Epithelial cell of proximal tubule (primary cell): ENCODE data around the gene GRK3. TPM values are rescaled to one million over a fixed set of nuclear protein-coding genes. Genes with fewer than 3 reads are reported as not detected.
"Not testable (repeated sequence)": the region's sequence is repeated elsewhere in the genome, so short reads cannot be mapped to it uniquely, and the experiment has no call there.

Experiments
- DNase-seq: peaks from one replicate; pipeline ENCODE4 v3.0.0-alpha.2; 2011; ENCODE audit warnings: low read depth
- H3K4me3 ChIP-seq: 2 replicates; pipeline ENCODE4 v1.5.1; 2011; ENCODE audit warnings: low read depth, mild to moderate bottlenecking, low read length
- total RNA-seq: library from RNA; depleted of rRNA; stranded (reverse); fragments of >200 nt; gene quantifications from 2 replicates; pipeline ENCODE4 v1.2.3, GENCODE V29; 2015
- TF ChIP-seq, protein P1 (sequence below): conservative IDR thresholded peaks from 2 replicates; pipeline ENCODE4 v1.5.1; 2012; ENCODE audit warnings: low read depth, mild to moderate bottlenecking, low read length

GRK3 gene
- total RNA-seq, 1 donor from 2014 or later, result 2.0 TPM

DNA sequence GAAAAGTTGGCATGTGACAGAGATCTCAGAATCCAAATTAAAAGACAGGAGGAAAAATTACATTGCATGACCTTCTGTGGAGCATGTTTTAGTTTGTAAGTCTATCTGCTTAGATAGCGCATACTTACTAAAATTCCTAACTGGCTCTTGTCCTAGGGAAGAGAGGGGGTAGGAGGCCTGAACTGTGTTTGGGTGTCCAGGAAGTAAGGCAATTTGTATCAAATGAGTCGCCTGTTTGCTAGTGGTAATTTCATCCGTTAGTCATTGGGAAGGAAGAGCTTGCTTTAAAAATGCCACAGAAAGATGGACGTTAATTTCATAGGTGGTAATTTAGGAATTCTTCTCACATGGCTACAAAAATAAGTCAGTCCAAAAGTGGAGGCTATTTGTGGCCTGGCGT, 18.5 kb downstream of the GRK3 start:
- TF ChIP-seq, protein P1, sequence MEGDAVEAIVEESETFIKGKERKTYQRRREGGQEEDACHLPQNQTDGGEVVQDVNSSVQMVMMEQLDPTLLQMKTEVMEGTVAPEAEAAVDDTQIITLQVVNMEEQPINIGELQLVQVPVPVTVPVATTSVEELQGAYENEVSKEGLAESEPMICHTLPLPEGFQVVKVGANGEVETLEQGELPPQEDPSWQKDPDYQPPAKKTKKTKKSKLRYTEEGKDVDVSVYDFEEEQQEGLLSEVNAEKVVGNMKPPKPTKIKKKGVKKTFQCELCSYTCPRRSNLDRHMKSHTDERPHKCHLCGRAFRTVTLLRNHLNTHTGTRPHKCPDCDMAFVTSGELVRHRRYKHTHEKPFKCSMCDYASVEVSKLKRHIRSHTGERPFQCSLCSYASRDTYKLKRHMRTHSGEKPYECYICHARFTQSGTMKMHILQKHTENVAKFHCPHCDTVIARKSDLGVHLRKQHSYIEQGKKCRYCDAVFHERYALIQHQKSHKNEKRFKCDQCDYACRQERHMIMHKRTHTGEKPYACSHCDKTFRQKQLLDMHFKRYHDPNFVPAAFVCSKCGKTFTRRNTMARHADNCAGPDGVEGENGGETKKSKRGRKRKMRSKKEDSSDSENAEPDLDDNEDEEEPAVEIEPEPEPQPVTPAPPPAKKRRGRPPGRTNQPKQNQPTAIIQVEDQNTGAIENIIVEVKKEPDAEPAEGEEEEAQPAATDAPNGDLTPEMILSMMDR, result no peak
- no peak overlapping the region for H3K4me3 ChIP-seq
- no peak for DNase-seq

DNA sequence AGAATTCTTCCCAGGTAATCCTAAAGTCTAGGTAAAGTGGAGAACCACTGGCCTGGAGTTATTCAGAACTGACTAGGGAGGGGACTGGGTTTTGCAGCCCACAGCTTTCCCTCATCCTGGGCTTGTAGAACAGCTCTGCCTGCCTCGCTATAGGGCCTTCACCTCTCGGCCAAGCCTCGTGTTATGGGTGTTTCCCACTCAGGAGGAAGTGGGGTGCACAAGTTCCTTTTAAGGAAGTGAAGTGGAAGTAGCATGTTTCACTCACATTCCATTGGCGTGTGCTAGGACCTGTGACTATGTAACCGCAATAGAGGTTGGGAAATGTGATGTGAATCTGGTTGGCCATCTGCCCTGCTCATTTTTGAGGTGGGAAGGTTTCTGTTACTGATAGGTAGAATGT, 20.5 kb downstream of the GRK3 start:
- DNase-seq, H3K4me3 ChIP-seq: not testable (repeated sequence)

DNA sequence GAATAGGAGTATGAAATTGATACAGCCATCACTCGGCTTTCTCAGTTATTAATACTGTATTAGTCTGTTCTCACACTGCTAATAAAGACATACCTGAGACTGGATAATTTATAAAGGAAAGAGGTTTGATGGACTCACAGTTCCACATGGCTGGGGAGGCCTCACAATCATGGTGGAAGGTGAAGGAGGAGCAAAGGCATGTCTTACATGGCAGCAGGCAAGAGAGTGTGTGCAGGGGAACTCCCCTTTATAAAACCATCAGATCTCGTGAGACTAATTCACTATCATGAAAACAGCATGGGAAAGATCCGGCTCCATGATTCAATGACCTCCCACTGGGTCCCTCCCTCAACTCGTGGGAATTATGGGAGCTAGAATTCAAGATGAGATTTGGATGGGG, 25.2 kb downstream of the GRK3 start:
- not testable (repeated sequence) for DNase-seq

DNA sequence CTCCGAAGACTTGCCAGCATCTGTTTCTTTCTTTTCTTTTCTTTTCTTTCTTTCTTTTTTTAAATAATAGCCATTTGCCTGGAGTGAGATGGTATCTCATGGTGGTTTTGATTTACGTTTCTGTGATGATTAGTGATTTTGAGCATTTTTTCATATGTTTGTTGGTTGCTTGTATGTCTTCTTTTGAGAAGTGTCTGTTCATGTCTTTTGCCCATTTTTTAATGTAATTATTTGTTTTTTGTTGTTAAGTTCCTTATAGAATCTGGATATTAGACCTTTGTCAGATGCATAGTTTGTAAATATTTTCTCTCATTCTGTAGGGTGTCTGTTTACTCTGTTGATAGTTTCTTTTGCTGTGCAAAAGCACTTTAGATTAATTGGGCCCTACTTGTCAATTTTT, 28.8 kb downstream of the GRK3 start:
- H3K4me3 ChIP-seq, DNase-seq: not testable (repeated sequence)

More for the DNA sequence above, 25.2 kb downstream of the GRK3 start:
- not testable (repeated sequence) for H3K4me3 ChIP-seq

DNA sequence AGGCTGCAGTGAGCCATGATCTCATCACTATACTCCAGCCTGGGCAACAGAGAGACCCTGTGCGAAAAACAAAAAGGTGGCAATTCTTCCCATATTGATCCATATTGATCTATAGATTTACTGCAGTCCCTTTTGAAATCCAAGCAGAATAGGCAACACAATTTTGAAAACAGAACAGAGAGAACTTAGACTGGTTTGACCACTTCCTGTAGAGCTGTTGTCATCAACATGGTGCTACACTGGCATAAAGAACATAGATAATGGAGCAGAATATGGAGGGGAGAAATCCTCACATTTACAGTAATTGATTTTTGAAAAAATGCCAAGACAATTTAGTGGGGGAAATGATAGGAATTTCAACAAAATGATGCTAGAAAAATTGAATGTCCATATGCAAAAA, 34.1 kb downstream of the GRK3 start:
- H3K4me3 ChIP-seq, result no peak overlapping the region
- DNase-seq, result no peak
- TF ChIP-seq, protein P1, result no peak

DNA sequence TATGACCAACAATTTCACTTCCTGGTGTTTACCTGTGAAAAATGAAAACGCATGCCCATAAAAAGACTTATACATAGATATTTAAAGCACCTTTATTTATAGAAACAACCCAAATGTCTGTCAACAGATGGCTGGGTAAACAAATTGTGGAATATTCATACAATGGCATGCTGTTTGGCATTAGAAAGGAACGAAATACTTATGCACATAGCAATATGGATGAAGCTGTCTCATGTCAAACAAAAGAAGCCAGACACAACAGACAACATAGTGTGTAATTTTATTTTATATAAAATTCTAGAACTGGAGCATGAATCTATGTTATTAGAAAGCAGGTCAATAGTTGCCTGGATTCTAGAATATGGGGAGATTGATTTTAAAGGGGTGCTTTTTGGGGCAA, 38.0 kb downstream of the GRK3 start:
- TF ChIP-seq, protein P1, result no peak
- no peak overlapping the region for H3K4me3 ChIP-seq
- no peak for DNase-seq

DNA sequence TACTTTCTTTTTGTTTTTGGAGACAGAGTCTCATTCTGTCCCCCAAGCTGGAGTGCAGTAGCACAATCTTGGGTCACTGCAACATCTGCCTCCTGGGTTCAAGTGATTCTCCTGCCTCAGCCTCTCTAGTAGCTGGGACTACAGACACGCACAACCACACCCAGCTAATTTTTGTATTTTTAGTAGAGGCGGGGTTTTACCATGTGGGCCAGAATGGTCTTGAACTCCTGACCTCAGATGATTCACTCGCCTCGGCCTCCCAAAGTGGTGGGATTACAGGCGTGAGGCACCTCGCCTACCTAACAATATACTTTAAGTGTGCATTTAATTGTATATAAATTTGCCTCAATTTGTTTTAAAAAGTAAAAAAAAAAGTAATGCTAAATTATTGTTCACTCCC, 38.4 kb downstream of the GRK3 start:
- DNase-seq, result no peak
- TF ChIP-seq, protein P1, result no peak
- no peak overlapping the region for H3K4me3 ChIP-seq

DNA sequence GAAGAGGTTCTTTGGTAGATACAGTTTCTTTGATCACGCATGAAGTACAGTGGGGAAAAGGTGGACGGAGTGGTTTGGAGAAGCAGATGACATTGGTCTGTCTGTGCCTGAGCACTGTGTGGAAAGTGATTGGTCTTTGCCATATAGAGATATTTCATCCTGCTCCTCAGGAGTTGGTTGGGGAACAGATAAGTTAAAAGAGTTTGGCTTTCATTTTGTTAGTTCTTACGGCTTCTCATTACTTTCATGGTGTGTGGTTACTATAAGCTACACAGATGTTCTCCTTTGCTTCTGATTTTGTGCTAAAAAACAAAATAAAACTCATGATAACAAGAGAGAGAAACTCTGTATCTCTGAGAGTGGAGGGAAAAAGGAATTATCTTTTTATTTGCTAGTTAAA, 40.7 kb downstream of the GRK3 start:
- DNase-seq, H3K4me3 ChIP-seq: not testable (repeated sequence)

DNA sequence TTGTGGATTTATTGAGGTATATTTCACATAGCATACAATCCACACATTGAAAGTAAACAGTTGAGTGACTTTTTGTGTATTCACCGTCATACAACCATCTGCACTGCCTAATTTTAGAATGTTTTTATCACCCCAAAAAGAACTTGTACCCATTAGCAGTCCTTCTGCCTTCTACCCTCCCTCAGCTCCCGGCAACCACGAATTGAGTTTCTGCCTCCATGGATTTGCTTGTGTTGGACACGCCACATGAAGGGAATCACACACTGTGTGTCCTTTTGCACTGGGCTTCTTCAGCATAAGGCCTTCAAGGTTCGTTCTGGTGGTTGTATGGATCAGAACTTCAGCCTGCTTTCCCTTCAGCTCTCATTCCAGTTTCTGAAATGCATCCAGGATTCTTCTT, 41.1 kb downstream of the GRK3 start:
- not testable (repeated sequence) for DNase-seq, H3K4me3 ChIP-seq

DNA sequence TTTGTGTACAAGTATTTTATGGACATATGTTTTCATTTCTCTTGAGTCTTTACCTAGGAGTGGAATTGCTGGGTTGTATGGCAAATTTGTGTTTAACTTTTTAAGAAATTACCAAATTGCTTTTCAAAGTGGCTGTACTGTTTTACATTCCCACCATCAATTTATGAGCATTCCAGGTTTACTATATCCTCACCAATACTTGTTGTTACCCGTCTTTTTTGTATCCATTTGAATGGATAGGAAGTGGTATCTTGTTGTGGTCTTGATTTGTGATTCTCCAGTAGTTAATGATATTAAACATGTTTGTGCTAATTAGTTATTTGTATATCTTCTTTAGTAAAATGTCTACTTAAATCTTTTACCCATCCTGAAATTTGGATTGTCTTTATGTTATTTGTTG, 46.8 kb downstream of the GRK3 start:
- not testable (repeated sequence) for H3K4me3 ChIP-seq, DNase-seq

DNA sequence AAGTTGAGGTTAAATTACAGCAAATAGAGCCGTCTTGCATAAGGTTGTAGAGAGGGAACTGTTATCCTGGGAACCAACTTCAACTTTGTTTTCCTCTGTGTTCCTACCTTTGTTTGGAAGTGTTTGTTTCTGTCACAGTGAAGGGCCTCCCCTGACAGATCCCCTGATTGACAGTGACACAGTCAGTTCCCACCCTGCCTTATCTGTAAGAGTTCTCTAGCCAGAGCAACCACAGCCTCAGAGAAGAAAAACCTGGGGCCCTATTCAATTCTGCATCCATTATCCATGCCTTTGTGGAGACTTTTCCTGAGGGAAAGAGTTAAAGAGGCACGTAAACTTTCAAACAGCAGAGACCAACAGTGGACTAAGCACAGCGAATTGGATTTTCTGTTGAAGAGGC, 48.7 kb downstream of the GRK3 start:
- not testable (repeated sequence) for DNase-seq, H3K4me3 ChIP-seq

DNA sequence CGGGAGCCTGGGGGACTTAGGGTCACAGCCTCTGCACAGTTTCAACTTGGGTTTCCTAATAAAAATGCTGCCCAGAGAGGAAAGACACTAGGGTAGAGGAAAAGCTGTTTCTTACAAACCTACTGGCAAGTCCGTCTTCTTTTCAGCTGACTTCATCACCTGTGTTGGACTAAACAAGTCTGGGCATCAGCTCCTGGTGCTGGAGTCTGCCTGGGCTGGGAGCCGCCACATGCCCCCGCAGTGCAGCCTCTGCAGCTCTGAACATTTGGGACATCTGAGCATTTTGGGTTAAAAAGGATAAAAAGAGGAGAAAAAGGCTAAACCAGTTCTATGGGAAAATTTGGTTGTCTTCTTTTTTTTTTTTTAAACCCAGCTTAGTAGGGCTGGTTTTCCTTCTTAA, 49.1 kb downstream of the GRK3 start:
- H3K4me3 ChIP-seq, DNase-seq: not testable (repeated sequence)

DNA sequence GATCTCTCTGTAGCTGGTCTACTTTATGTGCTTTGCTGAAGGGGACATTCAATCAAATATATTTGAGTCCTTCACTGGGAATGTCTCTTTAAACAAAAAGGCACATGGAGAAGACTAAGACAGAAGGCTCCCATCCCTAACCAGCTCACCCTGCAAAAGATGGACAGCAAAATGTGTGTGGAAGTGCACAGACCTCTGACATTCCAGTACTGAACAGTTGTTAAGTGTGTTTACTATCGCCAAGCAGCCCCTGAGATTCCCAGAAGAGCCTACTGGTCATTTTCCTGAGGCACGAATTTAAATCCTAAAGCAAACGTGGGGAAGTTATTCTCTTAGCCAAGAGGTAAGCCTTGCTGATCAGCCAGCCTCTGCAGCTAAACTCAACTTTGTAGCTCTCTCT, 50.3 kb downstream of the GRK3 start:
- not testable (repeated sequence) for H3K4me3 ChIP-seq, DNase-seq
